HG03442 (cell line): ENCODE data around the gene ZNF831.

Source experiments
- ATAC-seq: cut with Tn5 transposase; IDR thresholded peaks from one replicate; pipeline ENCODE4 v1.9.1; 2021; ENCODE audit warnings: mild to moderate bottlenecking, moderate library complexity; ENCODE audit not compliant: unreplicated experiment

The ZNF831 gene

DNA sequence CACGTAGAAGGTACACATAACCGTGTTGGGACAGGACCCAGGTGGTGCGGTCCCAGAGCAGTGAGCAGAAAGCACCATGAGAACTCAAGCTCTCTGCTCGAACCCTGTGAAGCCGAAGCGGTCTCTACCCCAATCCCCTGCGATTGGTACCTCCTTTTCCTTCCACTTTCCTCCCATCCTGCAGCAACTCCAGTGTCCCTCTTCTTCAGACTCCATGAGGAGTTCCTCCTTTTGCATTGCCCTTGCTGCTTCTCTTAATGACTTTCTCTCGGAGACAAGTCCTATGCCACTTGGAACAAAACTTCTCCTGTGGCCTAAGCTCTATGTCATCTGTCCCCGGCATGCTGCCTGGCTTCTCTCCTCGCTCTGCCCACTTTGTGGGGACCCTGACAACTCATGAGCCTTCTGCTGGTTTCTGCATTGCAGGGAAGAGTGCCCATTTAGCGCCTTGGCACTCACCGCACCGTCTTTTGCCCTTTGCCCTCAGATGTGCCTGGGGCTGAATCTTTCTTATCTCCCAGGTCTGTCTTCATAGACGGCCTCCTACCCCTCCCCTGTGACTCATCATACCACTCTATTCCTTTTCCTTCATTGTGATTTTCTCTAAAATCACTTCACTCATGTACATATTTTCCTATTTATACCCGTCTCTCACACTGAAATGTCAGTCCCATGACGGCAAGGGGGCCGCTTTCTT is 9.2 kb upstream of the ZNF831 start:
- no peak for ATAC-seq

DNA sequence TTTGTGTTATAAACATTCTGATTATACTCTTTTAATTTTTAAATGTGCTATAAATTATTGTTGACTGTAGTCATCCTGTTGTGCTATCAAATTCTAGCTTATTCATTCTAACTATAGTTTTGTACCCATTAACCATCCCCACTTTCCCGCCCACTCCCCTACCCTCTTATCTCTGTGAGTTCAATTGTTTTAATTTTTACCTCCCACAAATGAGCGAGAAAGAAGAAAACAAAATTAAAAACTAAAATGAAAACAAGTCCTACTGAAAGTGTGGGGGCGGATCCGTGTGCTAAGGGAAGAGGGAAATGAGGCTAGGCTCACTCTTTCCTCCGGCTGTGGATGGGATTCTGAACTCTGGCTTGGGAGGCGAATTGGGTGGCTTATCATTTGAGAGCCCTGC is 6.6 kb upstream of the ZNF831 start:
- no peak for ATAC-seq

DNA sequence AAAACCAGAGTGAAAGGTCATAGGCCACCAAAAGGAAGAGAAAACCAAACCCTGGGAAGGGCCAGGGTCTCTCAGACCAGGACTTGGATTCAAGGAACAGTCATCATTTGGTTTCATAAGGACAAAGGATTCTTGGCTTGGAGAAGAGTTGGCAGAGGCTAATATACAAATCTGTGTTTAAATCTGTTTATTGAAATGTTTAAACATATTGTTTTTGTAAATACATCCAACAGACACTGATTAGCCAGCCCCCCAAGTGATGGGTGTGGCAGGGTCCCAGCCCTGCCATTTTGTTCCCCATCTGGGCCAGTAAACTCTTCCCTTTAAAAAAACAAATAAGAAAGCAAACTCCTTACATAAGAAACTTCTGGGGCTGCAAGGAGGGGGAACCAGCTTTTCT is 6.1 kb upstream of the ZNF831 start:
- no peak for ATAC-seq

DNA sequence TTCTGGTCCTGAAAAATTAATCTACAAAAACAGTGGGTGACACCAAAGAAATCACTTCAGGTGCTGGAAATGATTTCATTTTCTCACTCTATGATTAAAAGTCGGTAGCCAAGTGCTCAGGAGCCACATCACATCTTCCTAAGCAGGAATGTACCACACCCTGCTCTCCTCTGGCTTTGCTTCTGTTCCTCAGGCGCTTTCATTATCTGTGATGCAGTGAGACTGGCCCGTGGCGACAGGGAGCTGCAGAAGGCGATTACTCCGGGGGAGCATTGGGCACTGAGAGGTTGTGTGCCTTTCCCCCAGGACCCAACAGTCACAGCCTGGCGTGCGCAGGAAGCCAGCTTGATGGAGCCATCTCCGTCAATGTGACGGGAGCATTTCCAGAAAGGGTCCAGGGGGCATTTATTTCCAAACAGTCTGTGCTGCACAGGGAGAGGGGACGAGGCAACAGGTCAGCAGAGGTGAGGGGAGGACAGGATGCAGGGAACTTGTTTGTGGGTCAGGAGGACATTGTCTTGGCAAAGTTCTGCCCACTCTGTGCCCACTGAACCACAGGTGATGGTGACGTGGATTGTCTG is 5.6 kb upstream of the ZNF831 start:
- no peak for ATAC-seq

DNA sequence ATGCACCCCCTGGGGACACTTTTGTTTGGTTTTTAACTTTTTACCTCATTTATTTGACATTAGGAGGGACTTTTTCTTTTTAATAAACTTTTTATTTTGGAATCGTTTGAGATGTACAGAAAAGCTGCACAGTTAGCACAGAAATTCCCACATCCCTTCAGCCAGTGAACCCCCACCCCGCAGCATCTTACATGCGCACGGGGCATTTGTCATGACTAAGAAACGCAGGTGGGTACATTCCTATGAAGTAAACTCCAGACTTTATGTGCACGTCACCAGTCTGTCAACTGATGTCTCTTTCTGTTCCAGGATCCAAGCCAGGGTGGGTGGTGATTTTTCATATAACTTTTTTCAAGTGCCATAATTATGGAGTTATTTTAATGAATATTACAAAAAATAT is 4.9 kb upstream of the ZNF831 start:
- no peak for ATAC-seq

DNA sequence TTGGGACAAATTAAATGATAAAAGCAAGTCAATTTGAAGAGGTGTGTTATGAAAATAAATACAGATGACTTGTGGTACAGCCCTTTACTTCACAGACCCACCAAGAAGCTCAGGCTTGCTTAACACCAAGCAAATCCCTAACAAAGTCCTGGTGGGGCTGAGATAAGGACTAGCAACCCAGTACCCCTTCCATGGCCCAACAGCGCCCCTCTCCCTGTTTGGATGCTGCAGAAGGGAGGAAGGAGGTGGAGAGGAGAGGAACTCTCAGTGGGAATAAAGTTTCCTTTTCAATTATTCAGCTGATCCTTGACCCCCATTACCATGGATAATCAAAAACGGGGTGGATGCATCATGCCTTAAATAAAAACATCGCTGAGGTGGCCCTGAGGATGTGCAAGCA is 4.5 kb upstream of the ZNF831 start:
- ATAC-seq, result no peak

DNA sequence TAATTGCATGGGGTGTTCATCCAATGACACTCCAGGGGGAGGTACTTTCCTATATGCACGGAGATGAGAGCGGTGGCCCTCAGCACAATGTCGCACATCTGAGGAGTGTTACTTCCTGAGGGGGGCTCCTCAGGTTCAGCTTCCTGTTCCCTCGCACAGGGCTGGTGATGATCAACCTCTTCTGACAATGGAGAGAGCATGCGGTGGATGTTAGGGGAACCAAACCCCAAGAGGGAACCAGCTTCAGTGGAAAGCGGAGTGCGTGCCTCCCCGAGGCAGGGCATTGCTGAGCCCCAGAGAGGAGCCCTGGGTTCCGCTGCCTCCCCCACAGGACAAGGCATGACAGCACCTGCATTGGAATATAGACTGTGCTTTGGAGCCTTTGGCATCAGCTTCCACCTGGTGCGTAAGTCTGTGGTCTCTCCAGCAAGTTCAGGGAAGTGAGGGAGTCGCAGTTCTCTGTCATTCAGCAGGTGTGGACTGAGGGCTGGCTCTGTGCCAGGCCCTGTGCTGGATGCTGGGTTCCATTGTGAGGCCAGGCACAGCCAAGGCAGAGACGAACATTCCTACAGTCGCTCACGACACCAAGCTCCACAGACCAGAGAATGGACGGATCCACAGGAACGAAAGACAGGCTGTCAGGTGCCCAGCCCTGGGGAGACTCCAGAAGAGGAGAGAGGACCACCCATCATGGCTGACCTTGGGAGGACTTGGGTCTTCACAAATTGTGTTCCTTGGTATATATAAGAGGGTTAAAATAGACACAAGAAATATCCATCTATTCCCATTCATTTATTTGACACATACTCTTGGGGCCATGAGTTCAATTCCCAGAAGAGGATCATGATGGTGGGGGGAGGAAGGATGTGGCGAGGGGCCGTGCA is 3.9 kb upstream of the ZNF831 start:
- ATAC-seq, result no peak

DNA sequence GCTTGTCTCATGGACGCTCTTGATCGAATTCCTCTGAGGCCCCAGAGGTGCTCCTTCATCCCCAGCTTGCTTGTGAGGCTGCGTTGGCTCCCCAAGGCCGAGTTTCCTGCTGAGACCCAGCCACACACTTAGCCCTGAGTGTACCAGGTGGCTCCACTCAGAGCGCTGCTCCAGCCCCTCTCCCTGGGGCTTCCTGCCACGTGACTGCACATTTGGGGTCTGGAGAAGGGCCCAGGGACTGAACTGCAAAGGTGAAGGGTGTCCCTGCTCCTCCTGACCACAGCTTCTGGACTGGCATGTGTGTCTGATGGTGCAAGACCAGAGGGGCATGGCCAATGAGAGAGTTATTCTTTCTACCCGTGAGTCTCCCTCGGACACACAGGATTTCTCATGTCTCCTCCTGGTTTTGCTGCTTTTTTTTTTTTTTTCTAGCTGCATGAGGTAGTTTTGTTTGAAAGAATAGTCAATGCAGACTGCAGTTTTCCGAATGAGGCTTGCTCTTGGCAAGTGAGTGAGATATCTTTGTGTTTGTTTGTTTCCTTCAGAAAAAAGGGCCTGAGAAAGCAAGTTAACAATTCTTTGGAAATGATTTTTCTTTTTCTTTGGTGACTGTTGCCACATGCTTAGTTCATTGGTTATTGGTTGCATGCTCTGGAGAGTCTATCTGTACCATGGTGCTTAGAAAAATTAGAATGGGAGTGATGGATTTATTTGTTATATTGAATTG is 3.1 kb upstream of the ZNF831 start:
- no peak for ATAC-seq

DNA sequence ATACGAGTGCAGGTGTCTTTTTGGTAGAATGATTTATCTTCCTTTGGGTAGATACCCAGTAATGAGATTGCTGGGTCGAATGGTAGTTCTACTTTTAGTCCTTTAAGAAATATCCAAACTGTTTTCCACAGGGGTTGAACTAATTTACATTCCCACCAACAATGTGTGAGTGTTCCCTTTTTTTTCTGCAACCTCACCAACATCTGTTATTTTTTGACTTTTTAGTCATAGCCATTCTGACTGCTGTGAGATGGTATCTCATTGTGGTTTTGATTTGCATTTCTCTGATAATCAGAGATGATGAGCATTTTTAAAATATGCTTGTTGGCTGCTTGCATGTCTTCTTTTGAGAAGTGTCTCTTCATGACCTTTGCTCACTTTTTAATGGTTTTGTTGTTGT is 1.9 kb upstream of the ZNF831 start:
- no peak for ATAC-seq

DNA sequence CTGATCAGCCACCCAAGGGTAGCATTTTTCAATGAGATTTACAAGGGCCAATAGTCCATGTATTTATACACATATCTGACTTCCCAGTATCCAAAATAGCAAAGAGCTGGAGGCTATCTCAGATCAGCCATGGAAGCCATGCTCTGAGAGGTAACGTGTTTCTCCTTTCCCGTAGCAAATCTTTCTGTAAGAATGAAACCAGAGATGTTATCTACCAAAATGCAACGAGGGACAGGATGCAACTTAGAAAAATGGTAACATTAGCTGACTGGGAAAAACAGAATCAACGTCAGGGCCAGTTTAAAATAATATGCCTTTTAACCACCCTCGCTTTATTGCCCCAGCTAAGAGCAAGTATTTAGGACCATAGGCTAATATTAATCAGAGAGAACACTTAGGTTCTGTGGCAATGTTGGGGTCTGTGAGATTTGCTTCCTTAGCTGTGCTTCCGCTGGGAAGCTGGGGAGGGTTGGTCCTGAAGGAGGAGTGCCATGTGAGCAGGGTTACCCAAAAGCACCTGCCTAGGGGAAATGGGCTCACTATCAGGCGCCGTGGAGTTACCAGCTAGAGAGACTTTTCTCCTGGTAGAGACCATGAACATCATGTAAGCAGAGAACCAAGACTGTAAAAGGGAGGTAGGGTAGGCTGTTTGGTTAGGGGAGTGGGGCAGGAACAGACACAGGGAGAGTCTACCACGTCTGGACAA is 1.2 kb downstream of the ZNF831 start:
- ATAC-seq, result no peak

DNA sequence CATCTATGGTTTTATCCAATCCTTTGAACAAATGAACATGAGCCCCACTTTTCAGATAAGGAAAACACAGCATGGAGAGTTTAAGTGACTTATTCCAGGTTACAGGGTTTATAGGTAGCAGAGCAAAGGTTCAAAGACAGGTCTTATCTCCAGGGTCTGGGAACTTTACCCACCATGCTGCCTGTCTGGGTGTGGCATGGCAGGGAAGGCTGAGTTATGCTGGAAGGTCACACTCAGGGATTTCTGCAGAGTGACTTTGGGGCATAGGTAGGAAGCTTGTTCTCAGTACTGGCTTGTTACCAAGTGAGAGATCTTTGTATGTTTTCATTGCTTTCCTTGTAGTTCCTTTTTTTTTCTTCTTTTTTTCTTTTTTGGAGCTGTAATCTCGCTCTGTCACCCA is 1.8 kb downstream of the ZNF831 start:
- ATAC-seq, result no peak

DNA sequence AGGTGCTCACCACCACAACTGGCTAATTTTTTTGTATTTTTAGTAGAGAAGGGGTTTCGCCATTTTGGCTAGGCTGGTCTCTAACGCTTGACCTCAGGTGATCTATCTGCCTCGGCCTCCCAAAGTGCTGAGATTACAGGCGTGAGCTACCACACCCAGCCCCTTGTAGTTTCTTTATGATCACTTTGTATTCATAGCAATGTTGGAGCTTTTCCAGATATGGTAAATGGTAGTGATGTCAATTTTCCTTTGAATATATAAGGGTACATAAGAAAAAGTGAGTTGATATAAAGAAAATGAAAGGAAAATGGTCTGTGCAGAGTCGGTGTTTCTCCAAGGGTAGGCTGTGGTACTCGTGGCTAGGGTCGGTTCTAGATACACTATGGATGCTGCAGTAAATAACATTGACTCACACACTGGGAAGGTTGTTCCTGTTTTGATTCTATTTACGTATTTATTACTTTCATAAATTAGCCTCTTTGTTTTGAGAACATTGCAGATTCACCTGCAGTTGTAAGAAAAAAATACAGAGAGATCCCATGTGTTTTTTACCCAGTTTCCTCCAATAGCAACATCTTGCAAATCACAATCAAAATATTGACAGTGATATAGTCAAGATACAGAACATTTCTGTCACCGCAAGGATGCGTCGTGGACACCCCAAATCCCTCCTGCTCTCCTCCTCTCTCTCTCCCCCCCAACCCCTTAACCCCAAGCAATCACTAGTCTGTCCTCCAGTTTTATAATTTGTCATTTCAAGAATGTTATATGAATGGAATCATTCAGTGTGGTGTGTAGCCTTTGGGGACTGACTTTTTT is 2.5 kb downstream of the ZNF831 start:
- no peak for ATAC-seq

DNA sequence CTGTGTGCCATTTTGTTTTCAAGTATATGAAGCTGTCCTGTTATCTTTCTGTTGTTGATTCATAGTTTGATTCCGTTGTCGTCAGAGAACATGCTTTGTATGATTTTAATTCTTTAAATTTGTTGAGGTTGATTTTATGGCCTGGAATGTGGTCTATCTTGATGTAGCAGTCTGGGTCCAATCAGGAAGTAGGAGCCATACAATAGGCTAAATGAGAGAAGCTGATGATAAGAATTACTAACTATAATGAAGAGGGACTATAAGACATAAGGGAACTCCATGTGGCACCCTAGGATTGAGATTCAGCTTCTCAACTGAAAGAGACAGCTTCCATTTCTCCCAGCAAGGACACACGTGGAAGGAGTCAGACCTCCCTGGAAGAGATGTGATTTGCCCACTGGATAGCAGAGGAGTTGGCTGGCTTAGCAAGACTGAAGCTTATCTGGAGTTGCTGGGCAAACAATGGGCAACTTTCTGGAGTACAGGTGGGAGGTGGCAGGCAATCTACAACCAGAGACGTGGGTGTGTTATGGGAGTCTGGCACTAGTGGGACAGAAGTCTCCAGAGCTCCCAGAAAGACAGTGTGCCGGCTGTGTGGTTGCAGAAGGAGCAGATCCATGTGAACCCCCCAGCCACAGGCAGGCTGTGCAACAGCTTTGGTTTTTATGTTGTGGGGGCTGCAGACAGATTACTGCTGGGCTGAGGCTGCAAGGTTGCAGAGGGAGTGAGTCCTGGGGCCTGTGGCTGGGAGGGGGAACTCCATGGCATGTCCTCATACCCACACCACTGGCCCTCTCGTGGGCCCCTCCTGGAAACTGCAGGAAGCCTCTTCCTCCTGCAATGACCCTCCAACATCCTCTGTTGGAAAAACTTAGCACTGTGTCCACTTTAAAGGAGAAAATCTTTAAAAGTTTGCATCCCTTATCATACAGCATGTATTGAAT is 7.1 kb downstream of the ZNF831 start:
- ATAC-seq, result no peak

DNA sequence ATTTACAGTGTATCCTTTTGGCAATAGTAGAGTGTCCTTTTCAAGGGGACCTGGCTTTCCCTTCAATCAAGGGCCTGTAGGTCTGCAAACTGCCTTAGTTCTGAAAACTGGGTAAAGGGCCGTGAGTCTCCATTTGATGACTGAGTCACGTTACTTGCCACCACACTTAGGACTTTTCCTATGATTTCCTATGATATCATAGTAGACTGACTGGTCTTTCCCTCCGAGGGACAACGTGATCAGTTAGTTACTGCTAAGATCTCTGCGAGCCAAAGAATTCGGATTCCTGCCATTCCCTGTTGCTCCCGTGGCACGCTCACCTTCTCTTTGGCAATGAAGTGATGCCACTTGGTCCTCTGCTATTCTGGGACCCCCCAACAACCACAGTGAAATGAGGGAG is 8.4 kb downstream of the ZNF831 start:
- ATAC-seq, result no peak

DNA sequence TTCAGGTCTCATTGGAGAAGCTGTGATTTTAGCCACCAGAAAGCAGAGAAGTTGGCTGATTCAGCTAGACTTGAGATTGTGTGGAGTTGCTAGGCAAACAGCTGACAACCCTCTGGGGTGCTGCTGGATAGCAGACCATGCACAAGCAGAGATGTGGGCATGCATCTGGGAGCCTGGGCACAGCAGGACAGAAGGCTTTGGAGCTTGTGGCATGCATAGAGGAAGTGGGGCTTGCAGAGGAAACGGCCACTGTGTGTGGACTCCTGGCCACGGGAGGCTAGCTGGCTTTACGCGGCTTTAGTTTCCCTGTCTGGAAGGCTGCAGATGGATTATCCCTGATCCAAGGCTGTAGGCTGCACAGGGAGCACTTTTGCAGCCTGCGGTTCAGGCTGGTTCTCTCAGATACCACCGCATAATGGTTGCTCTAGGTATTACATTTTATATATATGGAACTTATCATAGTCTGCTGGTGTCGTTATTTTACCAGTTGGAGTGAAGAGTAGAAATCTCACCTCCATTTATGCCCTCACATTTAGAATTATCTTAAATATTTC is 10.4 kb downstream of the ZNF831 start:
- ATAC-seq, result no peak

DNA sequence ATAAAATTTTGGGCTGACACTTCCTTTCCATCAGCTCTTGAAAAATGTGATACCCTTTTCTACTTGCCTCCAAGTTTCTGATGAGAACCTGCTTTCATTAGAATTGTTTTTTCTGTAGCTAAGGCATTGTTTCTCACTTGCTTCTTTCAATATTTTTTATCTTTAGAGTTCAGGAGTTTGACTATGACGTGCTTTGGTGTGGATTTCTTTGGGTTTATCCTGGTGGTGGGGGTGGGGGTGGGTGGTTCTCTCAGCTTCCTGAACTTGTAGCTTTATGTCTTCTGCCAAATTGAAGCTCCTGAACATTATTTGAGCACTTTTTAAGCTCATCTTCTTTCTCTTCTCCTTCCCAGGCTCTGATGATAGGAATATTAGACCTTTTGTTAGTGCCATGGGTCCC is 11.4 kb downstream of the ZNF831 start:
- no peak for ATAC-seq

DNA sequence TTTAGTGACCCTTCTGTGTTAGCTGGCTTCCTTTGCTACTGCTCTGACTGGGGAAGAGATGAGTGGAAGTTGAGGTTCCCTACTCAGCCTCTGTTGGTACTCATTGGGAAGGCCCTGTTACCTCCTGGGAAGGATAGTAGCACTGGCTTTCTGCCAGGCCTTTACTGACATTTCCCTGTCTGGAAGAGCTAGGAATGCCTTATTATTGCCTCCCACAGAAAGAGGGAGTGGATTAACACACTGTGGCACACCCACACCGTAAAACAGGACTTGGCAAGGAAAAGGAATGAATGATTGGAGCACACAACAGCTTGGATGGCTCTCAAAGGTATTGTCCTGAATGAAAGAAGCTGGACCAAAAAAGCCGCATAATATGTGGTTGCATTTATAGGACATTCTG is 12.2 kb downstream of the ZNF831 start:
- no peak for ATAC-seq

DNA sequence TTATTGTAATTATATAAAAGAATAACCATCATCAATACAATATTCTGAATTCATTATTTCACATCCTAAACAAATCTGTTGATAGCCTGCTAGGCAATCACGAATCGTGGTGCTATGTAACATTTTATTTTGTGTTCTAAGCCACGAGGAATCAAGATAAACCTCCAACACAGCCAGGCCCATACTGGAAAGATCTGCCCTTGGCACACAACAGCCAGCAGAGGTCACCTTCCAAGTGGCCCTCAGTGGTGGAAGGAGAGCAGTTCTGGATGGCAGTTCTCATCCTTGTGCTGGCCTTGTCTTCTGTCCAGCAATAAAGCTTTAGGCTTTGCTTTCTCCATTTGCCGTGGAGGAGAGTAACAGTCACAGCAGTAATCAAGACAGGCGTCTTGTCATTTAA is 13.2 kb downstream of the ZNF831 start:
- ATAC-seq, result no peak
